HEK293 (cell line): ENCODE data around the gene CXCL11.

ENCODE experiments used
- CTCF ChIA-PET: fragments of 350-600 bp; formaldehyde crosslinking; extraction: SDS; loops from one replicate; lab custom pipeline; 2021; ENCODE audit warnings: antibody characterized with exemption; lab: Yijun Ruan, JAX
- POLR2A ChIA-PET: fragments of 300-600 bp; formaldehyde crosslinking; extraction: SDS; loops from one replicate; lab custom pipeline; 2020; ENCODE audit warnings: antibody characterized with exemption, inconsistent platforms; lab: Yijun Ruan, JAX
- H3K27ac ChIP-seq: fragments of 200-500 bp; sonication (Bioruptor generic); 2 replicates; pipeline ENCODE4 v1.5.1; 2014; ENCODE audit warnings: low read depth, low read length, control low read depth, inconsistent platforms; ENCODE audit errors: extremely low read depth
- H3K36me3 ChIP-seq, 2 experiments: fragments of 200-500 bp in 1 of 2; sonication (Bioruptor generic) in 1 of 2; 1 replicate in 1 of 2; 2 replicates in 1 of 2; pipeline ENCODE4 v1.5.1; 2014 to 2017; ENCODE audit warnings: inconsistent platforms in 2 of 2, low read length in 2 of 2; ENCODE audit not compliant: control insufficient read depth in 2 of 2, insufficient read depth in 1 of 2
- H3K4me1 ChIP-seq: fragments of 200-500 bp; sonication (Bioruptor generic); 2 replicates; pipeline ENCODE4 v1.5.1; 2014; ENCODE audit warnings: mild to moderate bottlenecking, low read length, inconsistent platforms; ENCODE audit not compliant: control insufficient read depth, insufficient read depth
- H3K4me3 ChIP-seq: 2 replicates; pipeline ENCODE4 v1.5.1; 2011; ENCODE audit warnings: low read depth, mild to moderate bottlenecking, control low read depth, low read length, moderate library complexity
- H3K9me3 ChIP-seq: fragments of 200-500 bp; sonication (Bioruptor generic); 2 replicates; pipeline ENCODE4 v1.5.1; 2014; ENCODE audit warnings: low read depth, low read length, inconsistent platforms; ENCODE audit not compliant: control insufficient read depth, insufficient read depth
- HOXA7 ChIP-seq: sonication (generic); formaldehyde crosslinking; IDR thresholded peaks from 2 replicates; pipeline ENCODE4 v1.8.1; 2022; ENCODE audit warnings: missing genetic modification reagents, borderline replicate concordance
- KLF8 ChIP-seq: fragments of 450-650 bp; formaldehyde crosslinking; IDR thresholded peaks from 2 replicates; pipeline ENCODE4 v1.5.1; 2016; ENCODE audit warnings: missing biosample characterization, missing genetic modification characterization
- MEIS1 ChIP-seq: sonication (generic); formaldehyde crosslinking; IDR thresholded peaks from 2 replicates; pipeline ENCODE4 v1.8.1; 2022; ENCODE audit warnings: missing genetic modification reagents, mild to moderate bottlenecking, borderline replicate concordance
- PRDM6 ChIP-seq: fragments of 450-650 bp; formaldehyde crosslinking; IDR thresholded peaks from 2 replicates; pipeline ENCODE4 v1.5.1; 2017; ENCODE audit warnings: missing biosample characterization, missing genetic modification characterization
- TCF7L2 ChIP-seq: IDR thresholded peaks from 2 replicates; pipeline ENCODE4 v1.6.1; 2011; ENCODE audit warnings: low read depth, mild to moderate bottlenecking, inconsistent platforms, low read length, moderate library complexity, borderline replicate concordance
- ZBTB8A ChIP-seq: fragments of 450-650 bp; formaldehyde crosslinking; IDR thresholded peaks from 2 replicates; pipeline ENCODE4 v1.5.1; 2016; ENCODE audit warnings: missing biosample characterization, missing genetic modification characterization
- ZNF114 ChIP-seq: fragments of 450-650 bp; formaldehyde crosslinking; IDR thresholded peaks from 2 replicates; pipeline ENCODE4 v1.5.0; 2017; ENCODE audit warnings: missing biosample characterization, missing genetic modification characterization
- ZNF157 ChIP-seq: fragments of 450-650 bp; formaldehyde crosslinking; IDR thresholded peaks from 2 replicates; pipeline ENCODE4 v1.5.1; 2016; ENCODE audit warnings: missing biosample characterization, missing genetic modification characterization
- ZNF18 ChIP-seq: fragments of 450-650 bp; formaldehyde crosslinking; IDR thresholded peaks from 2 replicates; pipeline ENCODE4 v1.5.1; 2016; ENCODE audit warnings: missing biosample characterization, missing genetic modification characterization
- ZNF248 ChIP-seq: fragments of 450-650 bp; formaldehyde crosslinking; IDR thresholded peaks from 2 replicates; pipeline ENCODE4 v1.5.1; 2017; ENCODE audit warnings: missing biosample characterization, missing genetic modification characterization
- ZNF398 ChIP-seq: fragments of 450-650 bp; formaldehyde crosslinking; IDR thresholded peaks from 2 replicates; pipeline ENCODE4 v1.5.1; 2017; ENCODE audit warnings: missing biosample characterization, missing genetic modification characterization
- ZNF426 ChIP-seq: fragments of 450-650 bp; formaldehyde crosslinking; IDR thresholded peaks from 2 replicates; pipeline ENCODE4 v1.5.1; 2017; ENCODE audit warnings: missing biosample characterization, missing genetic modification characterization, mild to moderate bottlenecking, inconsistent platforms, moderate library complexity
- ZNF48 ChIP-seq: fragments of 450-650 bp; formaldehyde crosslinking; IDR thresholded peaks from 2 replicates; pipeline ENCODE4 v1.5.1; 2016; ENCODE audit warnings: missing biosample characterization, missing genetic modification characterization
- ZNF558 ChIP-seq: fragments of 450-650 bp; formaldehyde crosslinking; IDR thresholded peaks from 2 replicates; pipeline ENCODE4 v1.5.1; 2016; ENCODE audit warnings: missing biosample characterization, missing genetic modification characterization
- ZNF677 ChIP-seq: fragments of 450-650 bp; IDR thresholded peaks from 2 replicates; pipeline ENCODE4 v1.5.0; 2018; ENCODE audit warnings: missing biosample characterization, mild to moderate bottlenecking, missing genetic modification characterization, moderate library complexity
- ZSCAN18 ChIP-seq: fragments of 450-650 bp; formaldehyde crosslinking; IDR thresholded peaks from 2 replicates; pipeline ENCODE4 v1.5.1; 2016; ENCODE audit warnings: missing biosample characterization, missing genetic modification characterization
- ZSCAN30 ChIP-seq: fragments of 450-650 bp; IDR thresholded peaks from 2 replicates; pipeline ENCODE4 v1.5.1; 2018; ENCODE audit warnings: missing biosample characterization, mild to moderate bottlenecking, missing genetic modification characterization, moderate library complexity
- ZXDB ChIP-seq: fragments of 450-650 bp; formaldehyde crosslinking; IDR thresholded peaks from 2 replicates; pipeline ENCODE4 v1.5.1; 2016; ENCODE audit warnings: missing biosample characterization, missing genetic modification characterization
- TF ChIP-seq, protein P1 (sequence below): fragments of 450-650 bp; formaldehyde crosslinking; IDR thresholded peaks from 2 replicates; pipeline ENCODE4 v1.5.1; 2017; ENCODE audit warnings: missing biosample characterization, mild to moderate bottlenecking, missing genetic modification characterization, moderate library complexity
- TF ChIP-seq, protein P2 (sequence below): fragments of 450-650 bp; formaldehyde crosslinking; IDR thresholded peaks from 2 replicates; pipeline ENCODE4 v1.5.1; 2016; ENCODE audit warnings: missing biosample characterization, missing genetic modification characterization

The CXCL11 gene

GRCh38 chr4:76059750-76060149, 23.9 kb upstream of the CXCL11 start:
- H3K4me1 ChIP-seq, result no peaks in the 10 kb centered on the region
- H3K9me3 ChIP-seq, result no peaks in the 10 kb centered on the region
- ChIA-PET CTCF (no interaction called here), POLR2A (no interaction called here)
- no peak overlapping the region for H3K4me3 ChIP-seq
- no peak overlapping the region for H3K27ac ChIP-seq
- TF ChIP-seq ZNF48 (tag by site-specific recombination) (no peak), ZNF426 (tag by site-specific recombination) (no peak), ZXDB (tag by site-specific recombination) (no peak), ZSCAN18 (tag by site-specific recombination) (no peak), PRDM6 (tag by site-specific recombination) (no peak), ZNF558 (tag by site-specific recombination) (no peak), ZNF18 (tag by site-specific recombination) (no peak), ZSCAN30 (tag by site-specific recombination) (no peak), HOXA7 (CRISPR knock-in tag) (no peak), KLF8 (tag by site-specific recombination) (no peak), ZNF677 (tag by site-specific recombination) (no peak), ZNF114 (tag by site-specific recombination) (no peak), TCF7L2 (no peak)
- TF ChIP-seq, protein P1, sequence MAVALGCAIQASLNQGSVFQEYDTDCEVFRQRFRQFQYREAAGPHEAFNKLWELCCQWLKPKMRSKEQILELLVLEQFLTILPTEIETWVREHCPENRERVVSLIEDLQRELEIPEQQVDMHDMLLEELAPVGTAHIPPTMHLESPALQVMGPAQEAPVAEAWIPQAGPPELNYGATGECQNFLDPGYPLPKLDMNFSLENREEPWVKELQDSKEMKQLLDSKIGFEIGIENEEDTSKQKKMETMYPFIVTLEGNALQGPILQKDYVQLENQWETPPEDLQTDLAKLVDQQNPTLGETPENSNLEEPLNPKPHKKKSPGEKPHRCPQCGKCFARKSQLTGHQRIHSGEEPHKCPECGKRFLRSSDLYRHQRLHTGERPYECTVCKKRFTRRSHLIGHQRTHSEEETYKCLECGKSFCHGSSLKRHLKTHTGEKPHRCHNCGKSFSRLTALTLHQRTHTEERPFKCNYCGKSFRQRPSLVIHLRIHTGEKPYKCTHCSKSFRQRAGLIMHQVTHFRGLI (tag by site-specific recombination), result no peak
- TF ChIP-seq, protein P2, sequence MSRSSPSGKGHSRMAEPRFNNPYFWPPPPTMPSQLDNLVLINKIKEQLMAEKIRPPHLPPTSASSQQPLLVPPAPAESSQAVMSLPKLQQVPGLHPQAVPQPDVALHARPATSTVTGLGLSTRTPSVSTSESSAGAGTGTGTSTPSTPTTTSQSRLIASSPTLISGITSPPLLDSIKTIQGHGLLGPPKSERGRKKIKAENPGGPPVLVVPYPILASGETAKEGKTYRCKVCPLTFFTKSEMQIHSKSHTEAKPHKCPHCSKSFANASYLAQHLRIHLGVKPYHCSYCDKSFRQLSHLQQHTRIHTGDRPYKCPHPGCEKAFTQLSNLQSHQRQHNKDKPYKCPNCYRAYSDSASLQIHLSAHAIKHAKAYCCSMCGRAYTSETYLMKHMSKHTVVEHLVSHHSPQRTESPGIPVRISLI, result no peak
- H3K36me3 ChIP-seq, result no peaks in the 10 kb centered on the region

- Histone ChIP-seq H3K36me3 (no peaks in the 10 kb centered on the region), H3K4me1 (no peaks in the 10 kb centered on the region), H3K9me3 (no peaks in the 10 kb centered on the region), H3K4me3 (no peak overlapping the region), H3K27ac (no peak overlapping the region)
- ChIA-PET POLR2A (no interaction called here), CTCF (interaction anchor here (0.9 to 1.2 kb wide), 3 partner anchors 24 to 163 kb away, joined by 3 to 5 read pairs (median 3); no protein-coding TSS in a partner anchor)
- TF ChIP-seq MEIS1, result no peak
- TF ChIP-seq ZNF398 (tag by site-specific recombination), result no peak
- no peak for TF ChIP-seq ZNF157 (tag by site-specific recombination)
- TF ChIP-seq ZNF248, result no peak
- no peak for TF ChIP-seq ZBTB8A
These were observed 23.1 kb upstream of the CXCL11 start for GRCh38 chr4:76058888-76059426.
